Liver (tissue), 3 donors: ENCODE measurements around the gene DPF3.

Source experiments
- CTCF ChIP-seq: fragments of 150-350 bp; IDR thresholded peaks from 2 replicates; pipeline ENCODE4 v1.5.1; 2017; ENCODE audit warnings: improper control_type of control experiment, low read depth, low read length; ENCODE audit not compliant: missing input control
- EGR1 ChIP-seq, 2 donors: IDR thresholded peaks; 2 replicates each; pipeline ENCODE4 v1.6.1; 2016 to 2018; ENCODE audit warnings: antibody characterized with exemption in 2 of 2, low read depth in 2 of 2
- donor health status: healthy.
- donor health status: healthy.

GRCh38 chr14:72577521-72577920, 316.4 kb downstream of the DPF3 start:
- TF ChIP-seq EGR1 (IDR thresholded peaks at IDR 0.05; ENCODE audit: low read depth in 2 of 2) = no peak
- no peak for TF ChIP-seq CTCF
